H1 (cell line): ENCODE measurements around the gene HTR6. TPM values are rescaled to one million over a fixed set of nuclear protein-coding genes. Genes with fewer than 3 reads are reported as not detected.

Source experiments
- CTCF ChIA-PET: fragments of 300-600 bp; sonication (Branson Sonifier 250); formaldehyde crosslinking; loops from one replicate; lab custom pipeline; 2021; ENCODE audit not compliant: partially characterized antibody; lab: Charles Lee
- POLR2A ChIA-PET: fragments of 300-600 bp; sonication (Branson Sonifier 250); formaldehyde crosslinking; loops from one replicate; lab custom pipeline; 2021; ENCODE audit warnings: inconsistent platforms; ENCODE audit not compliant: partially characterized antibody; lab: Charles Lee
- DNase-seq, 2 experiments: peaks; one replicate each; pipeline versions ENCODE4 v3.0.0 to v3.0.0-alpha.2; 2010 to 2022; ENCODE audit warnings: low spot score in 2 of 2, low read depth in 1 of 2, mixed read lengths in 1 of 2
- FAIRE-seq: peaks from 2 replicates; lab custom pipeline; 2011; peaks lifted over from hg19 to GRCh38; lab: Jason Lieb, UNC
- H2AFZ ChIP-seq: 2 replicates; pipeline ENCODE4 v1.8.1; 2012; ENCODE audit warnings: low read length, inconsistent platforms
- H2AK5ac ChIP-seq: 2 replicates; pipeline ENCODE4 v1.6.1; 2013; ENCODE audit warnings: low read depth, low read length
- H2BK120ac ChIP-seq: replicated peaks from 2 replicates; pipeline ENCODE3; 2013; ENCODE audit warnings: low read depth, low read length, inconsistent platforms
- H2BK12ac ChIP-seq: 2 replicates; pipeline ENCODE4 v1.6.1; 2013; ENCODE audit warnings: low read depth, low read length
- H2BK15ac ChIP-seq: 2 replicates; pipeline ENCODE4 v1.6.1; 2013; ENCODE audit warnings: low read length
- H2BK20ac ChIP-seq: 2 replicates; pipeline ENCODE4 v1.6.1; 2013; ENCODE audit warnings: low read length
- H2BK5ac ChIP-seq: 2 replicates; pipeline ENCODE4 v1.6.1; 2013; ENCODE audit warnings: low read depth, low read length
- H3K14ac ChIP-seq: 2 replicates; pipeline ENCODE4 v1.6.1; 2013; ENCODE audit warnings: inconsistent platforms; ENCODE audit not compliant: insufficient read length
- H3K18ac ChIP-seq: 2 replicates; pipeline ENCODE4 v1.6.1; 2013; ENCODE audit warnings: low read length; ENCODE audit errors: extremely low read depth
- H3K23ac ChIP-seq: 2 replicates; pipeline ENCODE4 v1.6.1; 2013; ENCODE audit warnings: inconsistent platforms; ENCODE audit not compliant: insufficient read length
- H3K23me2 ChIP-seq: 2 replicates; pipeline ENCODE4 v1.6.1; 2013; ENCODE audit warnings: low read depth, low read length
- H3K27ac ChIP-seq: 2 replicates; pipeline ENCODE4 v1.6.1; 2011; ENCODE audit warnings: low read depth, low read length, inconsistent platforms
- H3K27me3 ChIP-seq, 4 experiments: replicated peaks in 1 of 4; 1 replicate in 1 of 4; 2 replicates in 3 of 4; pipeline versions ENCODE4 v1.6.1 to v1.8.1; 2011 to 2013; ENCODE audit warnings: low read length in 3 of 4, mild to moderate bottlenecking in 3 of 4, inconsistent platforms in 2 of 4, mixed read lengths in 2 of 4, moderate library complexity in 1 of 4; ENCODE audit not compliant: control insufficient read depth in 3 of 4, insufficient read depth in 3 of 4; ENCODE audit errors: extremely low read depth in 1 of 4
- H3K36me3 ChIP-seq, 4 experiments: 2 replicates each; pipeline versions ENCODE4 v1.6.1 to v1.8.1; 2011 to 2013; ENCODE audit warnings: mild to moderate bottlenecking in 4 of 4, low read length in 3 of 4, moderate library complexity in 2 of 4, control low read depth in 1 of 4, inconsistent platforms in 1 of 4; ENCODE audit not compliant: insufficient read depth in 4 of 4, control insufficient read depth in 2 of 4
- H3K4ac ChIP-seq: replicated peaks from 2 replicates; pipeline ENCODE3; 2013; ENCODE audit warnings: low read length, low read depth, mixed read lengths, inconsistent platforms; ENCODE audit not compliant: insufficient read length
- H3K4me1 ChIP-seq, 4 experiments: replicated peaks in 1 of 4; 1 replicate in 1 of 4; 2 replicates in 3 of 4; pipeline versions ENCODE4 v1.6.1 to v1.8.1; 2011 to 2013; ENCODE audit warnings: low read length in 3 of 4, inconsistent platforms in 2 of 4, mixed read lengths in 1 of 4; ENCODE audit not compliant: insufficient read depth in 4 of 4, control insufficient read depth in 3 of 4
- H3K4me2 ChIP-seq, 2 experiments: 2 replicates each; pipeline versions ENCODE4 v1.6.1 to v1.8.1; 2011 to 2013; ENCODE audit warnings: low read depth in 2 of 2, low read length in 2 of 2, control low read depth in 1 of 2, inconsistent platforms in 1 of 2, mild to moderate bottlenecking in 1 of 2; ENCODE audit not compliant: insufficient read depth in 1 of 2
- H3K4me3 ChIP-seq, 4 experiments: fragments of 200-600, 300-600 bp in 1 of 4; sonication (generic), shearing (Covaris generic), sonication (Bioruptor Twin) in 1 of 4; 2 replicates each; pipeline versions ENCODE4 v1.5.1 to v1.8.1; 2011 to 2016; ENCODE audit warnings: low read length in 4 of 4, low read depth in 3 of 4, control low read depth in 2 of 4, inconsistent platforms in 2 of 4, mild to moderate bottlenecking in 2 of 4, mixed read lengths in 1 of 4, moderate library complexity in 1 of 4; ENCODE audit not compliant: insufficient read depth in 2 of 4; ENCODE audit errors: extremely low read depth in 1 of 4
- H3K56ac ChIP-seq: replicated peaks from 2 replicates; pipeline ENCODE3; 2013; ENCODE audit warnings: low read depth, mild to moderate bottlenecking, mixed read lengths, low read length, inconsistent platforms; ENCODE audit not compliant: insufficient read length
- H3K79me1 ChIP-seq: 2 replicates; pipeline ENCODE4 v1.6.1; 2013; ENCODE audit warnings: low read depth, low read length, control low read depth
- H3K79me2 ChIP-seq, 2 experiments: 2 replicates each; pipeline versions ENCODE4 v1.6.1 to v1.8.1; 2012 to 2013; ENCODE audit warnings: low read length in 2 of 2, mild to moderate bottlenecking in 2 of 2, inconsistent platforms in 1 of 2; ENCODE audit not compliant: insufficient read depth in 2 of 2, control insufficient read depth in 1 of 2
- H3K9ac ChIP-seq, 4 experiments: replicated peaks in 1 of 4; 1 replicate in 1 of 4; 2 replicates in 3 of 4; pipeline versions ENCODE4 v1.6.1 to v1.8.1; 2011 to 2013; ENCODE audit warnings: low read depth in 3 of 4, low read length in 3 of 4, control low read depth in 2 of 4, mild to moderate bottlenecking in 2 of 4, moderate library complexity in 2 of 4, inconsistent platforms in 1 of 4; ENCODE audit errors: extremely low read depth in 1 of 4
- H3K9me3 ChIP-seq, 2 experiments: 2 replicates each; pipeline versions ENCODE4 v1.6.1 to v1.8.1; 2012 to 2013; ENCODE audit warnings: mild to moderate bottlenecking in 2 of 2, moderate library complexity in 2 of 2, control low read depth in 1 of 2, inconsistent platforms in 1 of 2, low read depth in 1 of 2, low read length in 1 of 2, mixed read lengths in 1 of 2; ENCODE audit not compliant: insufficient read depth in 2 of 2
- H4K20me1 ChIP-seq, 2 experiments: replicated peaks in 1 of 2; 2 replicates each; pipeline versions ENCODE3 to v1.8.1; 2011 to 2013; ENCODE audit warnings: inconsistent platforms in 2 of 2, low read length in 2 of 2, mild to moderate bottlenecking in 1 of 2; ENCODE audit not compliant: insufficient read depth in 2 of 2, control insufficient read depth in 1 of 2
- H4K5ac ChIP-seq: 2 replicates; pipeline ENCODE4 v1.6.1; 2013; ENCODE audit warnings: low read length, low read depth, mixed read lengths, inconsistent platforms; ENCODE audit not compliant: insufficient read length
- H4K8ac ChIP-seq: 2 replicates; pipeline ENCODE4 v1.8.0; 2013; ENCODE audit warnings: mild to moderate bottlenecking, moderate library complexity, low read length, inconsistent platforms; ENCODE audit not compliant: insufficient read depth; ENCODE audit errors: extremely low read depth
- H4K91ac ChIP-seq: replicated peaks from 2 replicates; pipeline ENCODE3; 2013; ENCODE audit warnings: low read length, mixed read lengths, inconsistent platforms; ENCODE audit not compliant: insufficient read length
- ASH2L ChIP-seq: fragments of 200-600, 300-600 bp; sonication (generic); IDR thresholded peaks from one replicate; pipeline ENCODE4 v1.7.1; 2017; ENCODE audit warnings: low read length
- BRCA1 ChIP-seq: IDR thresholded peaks from 2 replicates; pipeline ENCODE4 v1.6.1; 2012; ENCODE audit warnings: low read depth, low read length, improper control_type of control experiment
- CBX8 ChIP-seq: fragments of 300-800, 300-1000 bp; sonication (generic); IDR thresholded peaks from 2 replicates; pipeline ENCODE4 v1.7.1; 2016; ENCODE audit warnings: low read depth, low read length, borderline replicate concordance
- FOSL1 ChIP-seq: IDR thresholded peaks from 2 replicates; pipeline ENCODE4 v1.6.1; 2011; ENCODE audit warnings: mild to moderate bottlenecking, low read depth, low read length, moderate library complexity; ENCODE audit not compliant: insufficient read depth
- GTF2F1 ChIP-seq: IDR thresholded peaks from 2 replicates; pipeline ENCODE4 v1.6.1; 2012; ENCODE audit warnings: low read depth, low read length, improper control_type of control experiment, borderline replicate concordance
- JUN ChIP-seq: IDR thresholded peaks from 2 replicates; pipeline ENCODE4 v1.6.1; 2011; ENCODE audit warnings: low read depth, mild to moderate bottlenecking, improper control_type of control experiment, low read length
- JUND ChIP-seq: IDR thresholded peaks from 2 replicates; pipeline ENCODE4 v1.6.1; 2011; ENCODE audit warnings: mild to moderate bottlenecking, improper control_type of control experiment, low read length
- KDM1A ChIP-seq: fragments of 200-600, 300-600 bp; sonication (generic); IDR thresholded peaks from 2 replicates; pipeline ENCODE4 v1.7.1; 2016; ENCODE audit warnings: mild to moderate bottlenecking, low read length, borderline replicate concordance
- NANOG ChIP-seq: IDR thresholded peaks from 2 replicates; pipeline ENCODE4 v1.6.1; 2011; ENCODE audit warnings: low read length, low read depth, mild to moderate bottlenecking, inconsistent platforms; ENCODE audit not compliant: insufficient read depth, poor library complexity, severe bottlenecking
- SP2 ChIP-seq: IDR thresholded peaks from 2 replicates; pipeline ENCODE4 v1.6.1; 2012; ENCODE audit warnings: mild to moderate bottlenecking, low read length, inconsistent platforms
- TEAD4 ChIP-seq: IDR thresholded peaks from 2 replicates; pipeline ENCODE4 v1.6.1; 2012; ENCODE audit warnings: low read depth, low read length, inconsistent platforms, mixed read lengths
- WGBS, 2 experiments: shearing (Covaris generic) in 1 of 2; methylation state at CpG; one replicate each; pipeline versions ENCODE4 v1.1.6 to v1.1.7; 2013 to 2015; ENCODE audit warnings: low lambda C conversion rate in 2 of 2, mixed read lengths in 2 of 2, inconsistent platforms in 1 of 2, low coverage in 1 of 2, missing lambda C conversion rate in 1 of 2; ENCODE audit not compliant: insufficient replicate concordance in 2 of 2, insufficient coverage in 1 of 2, insufficient read length in 1 of 2; ENCODE audit errors: extremely low coverage in 1 of 2, missing lambda C conversion rate in 1 of 2; 5-methylcytosine and 5-hydroxymethylcytosine counted together
- polyA plus RNA-seq, 7 experiments: library from polyadenylated mRNA; depleted of rRNA in 3 of 7; stranded (reverse) in 5 of 7; unstranded in 2 of 7; fragments of >200 nt in 5 of 7; fragments of 200-250 nt in 2 of 7; gene quantifications; 1 replicate in 5 of 7; 2 replicates in 1 of 7; 4 replicates in 1 of 7; pipeline versions ENCODE4 v1.2.1 to v1.2.3, GENCODE V29; 2011 to 2013; ENCODE audit warnings: missing spikeins in 2 of 7, mixed read lengths in 2 of 7
- total RNA-seq: library from RNA; stranded (reverse); fragmentation: NEBNext Ultra II Directional; extraction: Animal tissue kit (Norgen Biotek cat#: 25700); gene quantifications from 2 replicates; pipeline ENCODE4 v1.2.1, GENCODE V29; 2021
- TF ChIP-seq, protein P1 (sequence below): IDR thresholded peaks from 2 replicates; pipeline ENCODE4 v1.6.1; 2011; ENCODE audit warnings: low read depth, mild to moderate bottlenecking, low read length; ENCODE audit not compliant: insufficient read depth

The HTR6 gene
- total and polyA plus RNA-seq, 2 of the 8 experiments (the other 6 are each of a cell fraction or from before 2014, with no cell fraction given), result 0.76 to 0.95 TPM

DNA sequence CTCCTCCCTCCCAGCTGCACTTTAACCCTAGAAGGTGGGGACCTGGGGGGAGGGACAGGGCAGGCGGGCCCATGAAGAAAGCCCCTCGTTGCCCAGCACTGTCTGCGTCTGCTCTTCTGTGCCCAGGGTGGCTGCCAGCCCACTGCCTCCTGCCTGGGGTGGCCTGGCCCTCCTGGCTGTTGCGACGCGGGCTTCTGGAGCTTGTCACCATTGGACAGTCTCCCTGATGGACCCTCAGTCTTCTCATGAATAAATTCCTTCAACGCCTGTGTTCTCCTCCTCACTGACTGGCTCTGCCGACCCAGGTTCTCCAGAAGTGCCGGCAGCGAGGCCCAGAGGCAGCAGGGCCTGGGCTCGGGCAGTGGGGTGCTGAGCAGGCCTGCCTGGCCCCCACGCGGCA, 6.5 kb upstream of the HTR6 start:
- CTCF ChIA-PET, result interaction anchor here (0.8 to 0.9 kb wide), 2 partner anchors 10 to 17 kb away, joined by 3 read pairs; no protein-coding TSS in a partner anchor

More for the DNA sequence above, 6.5 kb upstream of the HTR6 start:
- peak overlapping the region; percentile 7 for H3K56ac ChIP-seq
- no peak overlapping the region for H2AFZ ChIP-seq
- H2BK15ac ChIP-seq, result no peak overlapping the region
- H3K9ac ChIP-seq, result no peak overlapping the region
- H3K4me3 ChIP-seq, result no peak overlapping the region
- no peaks in the 10 kb centered on the region; the same call in 1 of the 2 replicates for H3K79me1 ChIP-seq
- H4K20me1 ChIP-seq, result peaks cover 0 to 2% of the 10 kb centered on the region in 2 experiments
- H3K14ac ChIP-seq, result no peak overlapping the region
- H3K23me2 ChIP-seq, result no peaks in the 10 kb centered on the region
- 91% methylated on average over 13 of the region's 13 CpGs; no CpG with 5 or more reads in 1 of the 2 experiments for WGBS, 2 experiments
- FAIRE-seq (no peak), DNase-seq (no peak)
- no peak overlapping the region for H4K5ac ChIP-seq
- H3K27me3 ChIP-seq, result peaks cover 0 to 6% (median 4%) of the 10 kb centered on the region in 4 experiments; a peak in 5 of 7 replicates
- no peaks in the 10 kb centered on the region for H3K36me3 ChIP-seq
- H4K91ac ChIP-seq, result peak overlapping the region; percentile 20
- H2AK5ac ChIP-seq, result no peak overlapping the region
- no peak overlapping the region for H2BK20ac ChIP-seq
- no peak overlapping the region for H2BK120ac ChIP-seq
- peaks cover 0 to 5% (median 3%) of the 10 kb centered on the region in 4 experiments; a peak in 5 of 7 replicates for H3K4me1 ChIP-seq
- H3K27ac ChIP-seq, result no peak overlapping the region
- no peak overlapping the region for H3K4me2 ChIP-seq
- 0 out of 2 replicates have a peak overlapping the region, but pooled peaks have one; percentile 87 for H2BK12ac ChIP-seq
- no peaks in the 10 kb centered on the region for H3K79me2 ChIP-seq
- H4K8ac ChIP-seq, result peak overlapping the region; percentile 25
- no peak overlapping the region for H3K4ac ChIP-seq
- H3K9me3 ChIP-seq, result no peaks in the 10 kb centered on the region
- no peak overlapping the region for H3K18ac ChIP-seq
- TF ChIP-seq CBX8 (no peak), FOSL1 (no peak), JUN (no peak), ASH2L (no peak), TEAD4 (no peak), JUND (no peak), SP2 (no peak), NANOG (no peak), GTF2F1 (no peak), BRCA1 (no peak), KDM1A (no peak)
- TF ChIP-seq, protein P1, sequence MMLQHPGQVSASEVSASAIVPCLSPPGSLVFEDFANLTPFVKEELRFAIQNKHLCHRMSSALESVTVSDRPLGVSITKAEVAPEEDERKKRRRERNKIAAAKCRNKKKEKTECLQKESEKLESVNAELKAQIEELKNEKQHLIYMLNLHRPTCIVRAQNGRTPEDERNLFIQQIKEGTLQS, result no peak
- POLR2A ChIA-PET, result no interaction called here
- no peak overlapping the region for H3K23ac ChIP-seq
- H2BK5ac ChIP-seq, result no peak overlapping the region
